ENCODE results near the gene RGS9. TPM values are rescaled to one million over a fixed set of nuclear protein-coding genes. Genes with fewer than 3 reads are reported as not detected.
"Not testable (repeated sequence)": the region's sequence is repeated elsewhere in the genome, so short reads cannot be mapped to it uniquely, and the experiment has no call there.

The RGS9 gene
- total RNA-seq, 4 donors from 2014 or later, result 22.4 to 58.6 (median 32.2) TPM

DNA sequence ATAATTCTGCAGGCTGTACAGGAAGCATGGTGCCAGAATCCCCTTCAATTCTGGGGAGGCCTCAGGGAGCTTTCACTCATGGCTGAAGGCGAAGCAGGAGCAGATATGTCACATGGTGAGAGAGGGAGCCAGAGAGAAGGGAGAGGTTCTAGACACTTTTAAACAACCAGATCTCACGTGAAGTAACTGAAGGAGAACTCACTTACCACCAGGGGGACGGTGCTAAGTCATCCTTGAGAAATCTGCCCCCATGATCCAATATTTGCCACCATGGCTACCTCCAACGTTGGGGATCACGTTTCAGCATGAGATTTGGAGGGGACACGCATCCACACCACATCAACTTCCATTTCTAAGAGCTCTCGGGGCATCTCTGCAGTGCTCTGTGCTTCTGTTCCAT lies 43.2 kb upstream of the RGS9 start:
- H3K27ac ChIP-seq (replicated peaks in 1 of 4), result no peak overlapping the region
- intact Hi-C loops (cut with DNase I), result no loop called here
- no peak overlapping the region for H3K4me3 ChIP-seq
- TF ChIP-seq POLR2A (IDR thresholded peaks at IDR 0.05; ENCODE audit: low read depth), result no peak
- TF ChIP-seq POLR2AphosphoS5 (IDR thresholded peaks at IDR 0.05), result no peak
- TF ChIP-seq, protein P1, sequence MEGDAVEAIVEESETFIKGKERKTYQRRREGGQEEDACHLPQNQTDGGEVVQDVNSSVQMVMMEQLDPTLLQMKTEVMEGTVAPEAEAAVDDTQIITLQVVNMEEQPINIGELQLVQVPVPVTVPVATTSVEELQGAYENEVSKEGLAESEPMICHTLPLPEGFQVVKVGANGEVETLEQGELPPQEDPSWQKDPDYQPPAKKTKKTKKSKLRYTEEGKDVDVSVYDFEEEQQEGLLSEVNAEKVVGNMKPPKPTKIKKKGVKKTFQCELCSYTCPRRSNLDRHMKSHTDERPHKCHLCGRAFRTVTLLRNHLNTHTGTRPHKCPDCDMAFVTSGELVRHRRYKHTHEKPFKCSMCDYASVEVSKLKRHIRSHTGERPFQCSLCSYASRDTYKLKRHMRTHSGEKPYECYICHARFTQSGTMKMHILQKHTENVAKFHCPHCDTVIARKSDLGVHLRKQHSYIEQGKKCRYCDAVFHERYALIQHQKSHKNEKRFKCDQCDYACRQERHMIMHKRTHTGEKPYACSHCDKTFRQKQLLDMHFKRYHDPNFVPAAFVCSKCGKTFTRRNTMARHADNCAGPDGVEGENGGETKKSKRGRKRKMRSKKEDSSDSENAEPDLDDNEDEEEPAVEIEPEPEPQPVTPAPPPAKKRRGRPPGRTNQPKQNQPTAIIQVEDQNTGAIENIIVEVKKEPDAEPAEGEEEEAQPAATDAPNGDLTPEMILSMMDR (IDR thresholded peaks at IDR 0.05), result no peak
- no peak for TF ChIP-seq EP300 (IDR thresholded peaks at IDR 0.05)
- no peak for DNase-seq (ENCODE audit: extremely low spot score)
- H3K4me1 ChIP-seq, result no peaks in the 10 kb centered on the region
- 89% methylated on average over 7 of the region's 7 CpGs for WGBS
- no peaks in the 10 kb centered on the region for H3K27me3 ChIP-seq
- no peaks in the 10 kb centered on the region for H3K9me3 ChIP-seq
- H3K36me3 ChIP-seq, result no peaks in the 10 kb centered on the region

- H3K4me1 ChIP-seq, result peaks cover 5 to 12% (median 11%) of the 10 kb centered on the region in 4 donors
- H3K27ac ChIP-seq (replicated peaks in 1 of 4), result no peak overlapping the region
- no peaks in the 10 kb centered on the region for H3K9me3 ChIP-seq
- 92% methylated on average over 1 of the region's 1 CpG for WGBS
- intact Hi-C loops (cut with DNase I), result no loop called here
- no peak overlapping the region for H3K4me3 ChIP-seq
- no peaks in the 10 kb centered on the region for H3K36me3 ChIP-seq
- no peaks in the 10 kb centered on the region for H3K27me3 ChIP-seq
- DNase-seq (ENCODE audit: extremely low spot score), result no peak
- TF ChIP-seq POLR2A (IDR thresholded peaks at IDR 0.05; ENCODE audit: low read depth), result no peak
- TF ChIP-seq POLR2AphosphoS5 (IDR thresholded peaks at IDR 0.05), result no peak
- no peak for TF ChIP-seq EP300 (IDR thresholded peaks at IDR 0.05)
- TF ChIP-seq, protein P1 (IDR thresholded peaks at IDR 0.05), result no peak
Measured at GRCh38 chr17:65095465-65095864, 41.7 kb upstream of the RGS9 start.

GRCh38 chr17:65096382-65096781 lies 40.8 kb upstream of the RGS9 start:
- H3K27me3 ChIP-seq; H3K4me3 ChIP-seq; H3K9me3 ChIP-seq; DNase-seq (ENCODE audit: extremely low spot score); intact Hi-C loops (cut with DNase I); H3K36me3 ChIP-seq; H3K27ac ChIP-seq (replicated peaks in 1 of 4): not testable (repeated sequence)
- peaks cover 11 to 19% (median 18%) of the 10 kb centered on the region in 4 donors for H3K4me1 ChIP-seq
- 97% methylated on average over 2 of the region's 2 CpGs for WGBS

DNA sequence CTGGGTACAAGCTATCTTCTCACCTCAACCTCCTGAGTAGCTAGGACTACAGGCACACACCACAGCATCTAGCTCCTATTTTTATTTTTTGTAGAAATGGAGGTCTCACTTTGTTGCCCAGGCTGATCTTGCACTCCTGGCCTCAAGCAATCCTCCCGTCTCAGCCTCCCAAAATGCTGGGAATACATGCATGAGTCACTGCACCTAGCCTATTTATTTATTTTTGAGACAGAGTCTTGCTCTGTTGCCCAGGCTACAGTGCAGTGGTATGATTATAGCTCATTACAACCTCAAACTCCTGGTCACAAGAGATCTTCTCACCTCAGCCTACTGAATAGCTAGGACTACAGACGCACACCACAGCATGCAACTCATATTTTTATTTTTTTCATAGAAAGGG lies 40.1 kb upstream of the RGS9 start:
- intact Hi-C loops (cut with DNase I), result no loop called here
- H3K9me3 ChIP-seq, result no peaks in the 10 kb centered on the region
- H3K4me1 ChIP-seq, result peaks cover 13 to 27% (median 26%) of the 10 kb centered on the region in 4 donors
- no peaks in the 10 kb centered on the region for H3K36me3 ChIP-seq
- H3K27me3 ChIP-seq, result no peaks in the 10 kb centered on the region
- DNase-seq (ENCODE audit: extremely low spot score), result no peak
- no peak for TF ChIP-seq POLR2A (IDR thresholded peaks at IDR 0.05; ENCODE audit: low read depth)
- TF ChIP-seq EP300 (IDR thresholded peaks at IDR 0.05), result no peak
- TF ChIP-seq, protein P1 (IDR thresholded peaks at IDR 0.05), result no peak
- TF ChIP-seq POLR2AphosphoS5 (IDR thresholded peaks at IDR 0.05), result no peak
- 95% methylated on average over 2 of the region's 2 CpGs for WGBS
- H3K27ac ChIP-seq (replicated peaks in 1 of 4), result no peak overlapping the region
- no peak overlapping the region for H3K4me3 ChIP-seq

GRCh38 chr17:65099475-65099874 lies 37.7 kb upstream of the RGS9 start:
- no peaks in the 10 kb centered on the region for H3K27me3 ChIP-seq
- no peak for TF ChIP-seq POLR2A (IDR thresholded peaks at IDR 0.05; ENCODE audit: low read depth)
- TF ChIP-seq, protein P1 (IDR thresholded peaks at IDR 0.05), result no peak
- TF ChIP-seq EP300 (IDR thresholded peaks at IDR 0.05), result no peak
- no peak for TF ChIP-seq POLR2AphosphoS5 (IDR thresholded peaks at IDR 0.05)
- H3K9me3 ChIP-seq, result no peaks in the 10 kb centered on the region
- H3K27ac ChIP-seq (replicated peaks in 1 of 4), result peak overlapping the region in 2 of 4 donors; percentile 13 to 81
- intact Hi-C loops (cut with DNase I), result no loop called here
- H3K36me3 ChIP-seq, result no peaks in the 10 kb centered on the region
- no peak overlapping the region for H3K4me3 ChIP-seq
- no peak for DNase-seq (ENCODE audit: extremely low spot score)
- peaks cover 13 to 32% (median 30%) of the 10 kb centered on the region in 4 donors for H3K4me1 ChIP-seq

Data from esophagus muscularis mucosa (tissue), 4 donors.